Left ventricle myocardium inferior (tissue), 1 donor: ENCODE results near the gene KRT3. TPM values are rescaled to one million over a fixed set of nuclear protein-coding genes. Genes with fewer than 3 reads are reported as not detected.

Experiments used
- DNase-seq: peaks from one replicate; pipeline ENCODE4 v3.0.0-alpha.2; 2020
- H3K27ac ChIP-seq: fragments of 200-600 bp; replicated peaks from 2 replicates; pipeline ENCODE4 v1.8.0; 2021
- H3K27me3 ChIP-seq: fragments of 200-600 bp; 2 replicates; pipeline ENCODE4 v1.8.0; 2021; ENCODE audit warnings: low read depth
- H3K36me3 ChIP-seq: fragments of 200-600 bp; 2 replicates; pipeline ENCODE4 v1.8.0; 2021
- H3K4me1 ChIP-seq: fragments of 200-600 bp; 2 replicates; pipeline ENCODE4 v1.8.0; 2021
- H3K4me3 ChIP-seq: fragments of 200-600 bp; 2 replicates; pipeline ENCODE4 v1.8.0; 2021; ENCODE audit warnings: mild to moderate bottlenecking, moderate library complexity
- H3K9me3 ChIP-seq: fragments of 200-600 bp; replicated peaks from 2 replicates; pipeline ENCODE4 v1.8.0; 2021
- CTCF ChIP-seq: fragments of 200-600 bp; IDR thresholded peaks from 2 replicates; pipeline ENCODE4 v1.8.0; 2021; ENCODE audit warnings: antibody characterized with exemption, mild to moderate bottlenecking, borderline replicate concordance
- intact Hi-C: fragments of 100-400 bp; cut with micrococcal nuclease; formaldehyde crosslinking; loops from one replicate; pipeline ENCODE4 v1.11.0; 2022
- total RNA-seq: library from RNA; stranded (reverse); fragmentation: NEBNext Ultra II Directional; extraction: Animal tissue kit (Norgen Biotek cat#: 25700); gene quantifications from one replicate; pipeline ENCODE4 v1.2.1, GENCODE V29; 2021
- donor health status: DM: no; HTN: yes; CAD: no; lungs with severe emphysema.

Gene KRT3
- total RNA-seq, 1 donor from 2014 or later, result not detected

- Histone ChIP-seq H3K36me3 (no peaks in the 10 kb centered on the region), H3K27ac (no peak within 1 kb of the TSS), H3K4me1 (no peaks in the 10 kb centered on the region), H3K27me3 (peaks cover 86% of the 10 kb centered on the region), H3K4me3 (no peak within 1 kb of the TSS), H3K9me3 (no peaks in the 10 kb centered on the region)
- DNase-seq, result no peak
- intact Hi-C loops, result no loop called here
- no peak for TF ChIP-seq CTCF
Measured at GRCh38 chr12:52833922-52834726, 38.2 kb upstream of the KRT3 start, which contains the start of gene KRT79. KRT79 (minus strand) TSS chr12:52834311; CDS start chr12:52834260, 51 bp downstream.

GRCh38 chr12:52832985-52833905, 37.3 kb upstream of the KRT3 start:
- no peak for DNase-seq
- Histone ChIP-seq H3K4me3 (no peak overlapping the region), H3K36me3 (no peaks in the 10 kb centered on the region), H3K9me3 (no peaks in the 10 kb centered on the region), H3K4me1 (no peaks in the 10 kb centered on the region), H3K27ac (no peak overlapping the region), H3K27me3 (peaks cover 77% of the 10 kb centered on the region)
- intact Hi-C loops, result no loop called here
- no peak for TF ChIP-seq CTCF

GRCh38 chr12:52832451-52832850, 36.5 kb upstream of the KRT3 start:
- no peak overlapping the region for H3K4me3 ChIP-seq
- H3K4me1 ChIP-seq, result no peaks in the 10 kb centered on the region
- no peak for TF ChIP-seq CTCF
- intact Hi-C loops, result no loop called here
- no peak for DNase-seq
- H3K36me3 ChIP-seq, result no peaks in the 10 kb centered on the region
- H3K9me3 ChIP-seq, result no peaks in the 10 kb centered on the region
- no peak overlapping the region for H3K27ac ChIP-seq
- peaks cover 69% of the 10 kb centered on the region for H3K27me3 ChIP-seq

- peaks cover 57% of the 10 kb centered on the region for H3K27me3 ChIP-seq
- H3K9me3 ChIP-seq, result no peaks in the 10 kb centered on the region
- intact Hi-C loops, result no loop called here
- H3K36me3 ChIP-seq, result no peaks in the 10 kb centered on the region
- no peaks in the 10 kb centered on the region for H3K4me1 ChIP-seq
- no peak for TF ChIP-seq CTCF
- DNase-seq, result no peak
- H3K27ac ChIP-seq, result no peak overlapping the region
- H3K4me3 ChIP-seq, result no peak overlapping the region
Measured at GRCh38 chr12:52831251-52831650, 35.3 kb upstream of the KRT3 start.

GRCh38 chr12:52829986-52830770, 34.3 kb upstream of the KRT3 start:
- H3K27ac ChIP-seq, result no peak overlapping the region
- intact Hi-C loops, result no loop called here
- no peak for TF ChIP-seq CTCF

More at GRCh38 chr12:52829986-52830770, 34.3 kb upstream of the KRT3 start:
- peaks cover 58% of the 10 kb centered on the region for H3K27me3 ChIP-seq
- H3K36me3 ChIP-seq, result no peaks in the 10 kb centered on the region
- DNase-seq, result no peak
- H3K9me3 ChIP-seq, result no peaks in the 10 kb centered on the region
- H3K4me1 ChIP-seq, result no peaks in the 10 kb centered on the region
- H3K4me3 ChIP-seq, result no peak overlapping the region
